NCI-H526 treated with DMSO at 0.1 percent for 48 hours (cell line): ENCODE data around the gene GAS6.
"Not testable (repeated sequence)": the region's sequence is repeated elsewhere in the genome, so short reads cannot be mapped to it uniquely, and the experiment has no call there.

Source experiments
- DNase-seq: peaks from one replicate; lab custom pipeline; 2025; lab: John Stamatoyannopoulos, UW

Gene GAS6

DNA sequence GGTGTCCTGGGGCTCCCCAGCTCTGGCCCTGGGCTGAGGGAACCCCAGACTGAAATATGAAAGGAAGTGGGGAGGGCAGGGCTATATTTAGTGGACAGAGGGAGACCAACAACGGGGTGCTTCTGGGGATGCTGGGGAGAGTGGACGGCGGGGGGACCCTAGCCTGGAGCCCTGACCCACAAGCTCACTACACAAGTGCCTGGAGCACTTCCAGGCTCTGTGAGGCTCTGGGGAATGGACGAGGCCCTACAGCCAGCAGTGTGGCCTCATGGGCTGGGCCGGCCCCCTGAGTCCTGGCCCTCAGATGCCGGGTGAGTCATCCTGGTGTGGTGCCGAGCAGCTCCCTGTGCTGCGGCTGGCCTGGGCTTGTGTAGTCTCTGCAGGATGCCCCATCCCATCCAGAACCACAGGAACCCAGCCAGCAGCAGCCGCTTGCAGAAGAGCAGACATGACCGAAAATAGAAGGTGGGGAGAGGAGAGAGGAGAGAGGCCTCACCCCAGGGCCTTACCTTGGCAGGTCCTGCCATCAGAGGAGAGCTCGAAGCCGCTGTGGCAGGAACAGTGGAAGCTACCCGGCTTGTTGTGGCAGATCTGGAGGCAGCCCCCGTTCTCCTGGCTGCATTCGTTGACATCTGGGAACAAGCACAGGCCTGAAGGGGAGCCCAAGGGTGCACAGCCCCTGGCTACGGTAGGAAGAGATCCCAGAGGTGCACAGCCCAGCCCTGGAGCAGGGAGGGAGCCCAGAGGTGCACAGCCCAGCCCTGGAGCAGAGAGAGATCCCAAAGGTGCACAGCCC, 26.1 kb downstream of the GAS6 start:
- no peak for DNase-seq

DNA sequence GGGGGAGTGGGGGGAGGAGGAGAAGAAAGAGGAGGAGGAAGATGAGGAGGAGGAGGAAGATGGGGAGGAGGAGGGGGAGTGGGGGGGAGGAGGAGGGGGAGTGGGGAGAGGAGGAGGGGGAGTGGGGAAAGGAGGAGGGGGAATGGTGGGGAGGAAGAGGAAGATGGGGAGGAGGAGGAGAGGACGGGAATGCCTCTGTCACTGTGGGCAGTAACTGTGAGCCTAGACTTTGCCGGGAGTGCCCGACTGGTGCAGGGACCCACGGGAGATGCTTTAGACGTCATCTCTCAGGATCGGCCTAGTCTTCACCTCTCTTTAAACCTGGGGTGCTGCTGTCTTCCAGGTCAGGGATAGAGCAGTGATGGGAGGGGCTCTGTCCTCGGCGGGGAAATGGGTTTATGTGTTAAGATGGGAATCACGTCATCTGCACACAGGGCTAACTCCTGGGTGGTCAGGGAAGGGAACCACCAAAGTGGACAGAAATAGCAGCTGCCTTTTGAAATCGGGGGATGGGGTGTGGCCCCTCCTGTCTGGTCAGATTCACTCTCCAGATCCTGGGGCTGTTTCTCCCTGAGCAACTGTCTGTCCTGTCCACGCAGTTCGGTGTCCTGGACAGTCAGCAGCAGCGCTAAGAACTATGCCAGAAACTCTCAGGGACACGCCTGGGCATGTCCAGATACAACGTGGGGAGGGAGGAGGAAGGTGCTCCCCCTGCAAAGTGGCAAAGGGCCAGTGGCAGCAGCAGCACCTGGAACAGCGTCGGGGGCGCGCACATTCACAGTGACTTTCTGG, 26.9 kb downstream of the GAS6 start:
- DNase-seq: peak; percentile 33

DNA sequence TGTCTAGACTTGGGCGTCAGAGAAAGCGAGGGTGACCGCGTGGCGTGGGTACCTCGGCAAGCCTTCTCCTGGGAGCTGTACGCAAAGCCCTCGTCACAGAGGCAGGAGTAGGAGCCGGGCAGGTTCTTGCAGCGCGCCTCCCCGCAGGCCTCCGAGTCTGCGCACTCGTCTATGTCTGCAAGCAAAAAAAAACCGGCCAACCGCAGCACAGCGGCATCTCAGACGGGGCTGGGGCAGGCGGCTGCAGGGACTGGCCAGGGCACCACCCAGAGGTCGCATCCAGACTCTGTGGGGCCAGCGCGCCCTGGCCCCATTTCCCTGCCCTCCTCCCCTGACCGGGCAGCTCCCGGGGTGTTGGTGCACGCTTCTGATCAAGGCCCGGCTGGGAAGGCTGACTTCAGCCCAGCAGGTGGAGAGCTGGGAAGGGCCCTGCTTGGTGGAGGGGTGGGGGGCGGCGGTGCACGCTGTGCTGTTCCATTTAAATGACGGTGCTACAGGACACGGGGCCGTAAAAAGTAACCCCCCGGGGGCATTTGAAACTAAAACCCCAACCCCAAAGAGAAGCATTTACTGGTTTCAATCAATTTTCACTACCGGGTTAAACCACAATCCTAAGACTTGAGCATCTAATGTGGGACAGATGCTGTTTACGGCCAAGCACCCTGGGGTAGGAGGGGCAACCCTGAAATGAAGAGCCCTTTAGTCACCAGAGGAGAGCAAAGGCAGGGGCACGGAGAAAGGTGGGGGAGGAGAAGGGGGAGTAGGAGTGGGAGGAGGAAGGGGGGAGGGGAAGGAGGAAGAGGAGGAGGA, 28.2 kb downstream of the GAS6 start:
- peak; percentile 54 for DNase-seq

DNA sequence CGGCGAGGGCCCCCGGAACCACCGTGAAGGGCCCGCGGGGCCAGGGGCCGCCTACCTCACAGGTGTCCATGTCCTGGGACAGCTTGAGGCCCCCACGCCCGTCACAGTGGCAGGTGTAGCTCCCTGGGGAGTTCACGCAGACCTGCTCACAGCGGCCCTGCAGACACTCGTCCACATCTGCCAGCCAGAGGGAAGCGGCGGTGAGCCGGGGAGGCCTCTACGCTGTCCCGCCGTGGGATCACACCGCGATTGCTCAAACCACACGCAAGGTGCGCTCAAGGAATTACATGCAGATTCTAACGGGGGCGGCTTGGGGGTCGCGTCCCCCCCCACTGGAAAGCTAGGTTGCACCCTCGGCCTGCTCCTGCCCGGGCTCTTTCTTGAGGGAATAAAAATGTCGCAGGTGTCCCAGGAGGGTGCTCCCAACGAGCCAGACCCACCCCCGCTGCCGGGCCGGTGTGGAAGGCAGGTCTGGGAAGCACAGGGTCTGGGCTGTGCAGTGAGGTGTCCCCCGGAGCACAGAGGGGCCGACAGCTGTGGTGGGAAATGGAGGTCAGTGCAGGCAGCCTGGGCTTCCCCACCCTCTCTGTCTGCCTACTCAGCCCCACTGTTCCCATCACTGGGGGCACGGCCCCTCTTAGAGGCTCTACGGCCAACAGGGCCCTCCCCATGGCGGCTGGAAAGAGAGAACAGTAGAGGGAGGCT, 29.2 kb downstream of the GAS6 start:
- no peak for DNase-seq

DNA sequence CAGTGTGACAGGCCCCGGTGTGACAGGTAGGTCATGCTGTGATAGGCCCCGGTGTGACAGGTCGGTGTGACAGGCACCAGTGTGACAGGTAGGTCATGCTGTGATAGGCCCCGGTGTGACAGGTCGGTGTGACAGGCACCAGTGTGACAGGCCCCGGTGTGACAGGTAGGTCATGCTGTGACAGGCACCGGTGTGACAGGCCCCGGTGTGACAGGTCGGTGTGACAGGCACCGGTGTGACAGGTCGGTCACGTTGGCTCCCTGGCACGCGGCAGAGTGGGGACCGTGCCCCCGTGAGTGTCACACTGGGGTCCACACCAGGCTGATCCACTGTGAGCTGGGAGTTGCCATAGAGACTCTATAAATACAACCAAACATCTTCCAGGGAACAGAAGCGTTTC, 29.9 kb downstream of the GAS6 start:
- DNase-seq: not testable (repeated sequence)

DNA sequence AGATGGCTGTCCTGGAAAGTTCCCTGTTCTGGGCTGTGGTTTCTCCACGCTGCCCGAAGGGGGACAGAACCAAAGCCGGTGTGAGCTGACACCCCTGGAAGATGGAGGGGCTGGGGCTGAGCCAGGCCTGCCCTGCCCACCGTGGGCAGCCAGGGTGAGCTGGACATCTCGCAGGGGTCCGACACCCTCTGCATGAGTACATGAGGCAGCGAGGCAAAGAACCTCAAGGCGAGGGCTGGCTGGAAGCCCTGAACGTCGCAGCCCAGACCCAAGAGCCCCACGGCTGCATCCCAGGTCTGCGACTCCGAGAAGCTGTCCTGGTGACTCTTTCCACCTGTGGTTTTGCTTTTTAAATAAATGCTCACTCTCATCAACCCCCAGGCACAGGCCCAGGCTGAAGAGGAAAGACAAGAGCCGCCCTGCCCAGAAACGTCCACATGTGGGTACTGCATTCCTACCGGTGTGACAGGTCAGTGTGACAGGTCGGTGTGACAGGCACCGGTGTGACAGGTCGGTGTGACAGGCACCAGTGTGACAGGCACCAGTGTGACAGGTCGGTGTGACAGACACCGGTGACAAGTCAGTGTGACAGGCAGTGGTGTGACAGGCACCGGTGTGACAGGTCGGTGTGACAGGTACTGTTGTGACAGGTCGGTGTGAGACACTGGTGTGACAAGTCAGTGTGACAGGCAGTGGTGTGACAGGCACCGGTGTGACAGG, 30.6 kb downstream of the GAS6 start:
- no peak for DNase-seq

DNA sequence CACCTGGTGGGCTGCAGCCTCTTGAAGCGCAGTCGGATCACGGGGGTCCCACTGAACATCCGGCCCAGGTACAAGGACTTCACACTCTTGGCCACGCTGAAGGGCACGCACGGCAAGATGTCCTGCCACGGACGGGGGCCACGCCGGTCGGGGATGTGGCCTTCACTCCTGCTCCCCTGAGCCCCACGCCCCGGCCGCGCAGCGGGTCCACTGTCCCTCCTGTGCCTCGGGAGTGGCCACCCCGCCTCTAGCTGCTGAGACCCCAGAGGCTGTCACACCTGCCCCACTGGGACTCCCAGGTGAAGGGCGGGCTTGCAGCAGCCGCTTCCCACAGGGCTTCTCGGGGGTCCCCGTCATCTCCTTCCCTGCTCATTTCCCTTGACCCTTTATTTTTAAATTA, 31.2 kb downstream of the GAS6 start:
- DNase-seq: no peak

DNA sequence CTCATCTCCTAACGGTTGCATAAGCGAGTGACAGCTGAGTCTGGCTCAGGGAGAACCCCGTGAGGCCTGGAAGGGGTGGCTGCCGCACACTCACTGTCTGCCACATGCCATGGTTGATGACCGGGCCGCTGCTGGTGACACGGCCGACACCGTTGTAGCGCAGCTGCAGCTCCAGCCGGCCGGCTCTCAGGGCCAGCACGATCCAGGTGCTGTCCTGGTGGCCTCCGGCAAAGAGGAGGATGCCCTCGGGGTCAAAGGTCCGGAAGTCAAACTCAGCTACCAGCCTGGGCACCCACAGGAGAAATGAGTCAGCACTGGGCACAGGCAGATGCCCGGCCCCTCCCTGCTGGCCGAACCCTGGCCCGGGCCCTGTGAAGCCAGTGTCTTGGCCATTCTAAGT, 31.7 kb downstream of the GAS6 start:
- DNase-seq: no peak

DNA sequence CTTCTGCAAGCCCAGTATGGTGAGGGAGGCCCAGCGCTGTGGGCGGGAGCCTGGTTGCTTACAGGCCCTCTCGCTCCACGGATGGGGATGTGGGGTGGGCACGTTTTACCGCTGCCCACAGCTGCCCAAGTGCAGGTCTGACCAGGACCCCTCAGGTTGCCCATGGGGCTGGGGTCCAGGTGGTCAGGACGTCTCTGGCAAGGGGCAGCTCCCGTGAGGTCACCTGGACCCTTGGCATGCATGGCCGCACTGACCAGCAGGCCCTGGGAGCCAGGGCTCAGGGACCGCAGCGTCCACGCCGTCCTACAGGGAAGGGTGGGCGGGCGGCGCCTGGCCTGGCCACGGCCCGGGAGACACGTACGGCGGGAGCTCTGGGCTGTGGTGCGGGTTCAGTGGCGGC, 32.8 kb downstream of the GAS6 start:
- no peak for DNase-seq

DNA sequence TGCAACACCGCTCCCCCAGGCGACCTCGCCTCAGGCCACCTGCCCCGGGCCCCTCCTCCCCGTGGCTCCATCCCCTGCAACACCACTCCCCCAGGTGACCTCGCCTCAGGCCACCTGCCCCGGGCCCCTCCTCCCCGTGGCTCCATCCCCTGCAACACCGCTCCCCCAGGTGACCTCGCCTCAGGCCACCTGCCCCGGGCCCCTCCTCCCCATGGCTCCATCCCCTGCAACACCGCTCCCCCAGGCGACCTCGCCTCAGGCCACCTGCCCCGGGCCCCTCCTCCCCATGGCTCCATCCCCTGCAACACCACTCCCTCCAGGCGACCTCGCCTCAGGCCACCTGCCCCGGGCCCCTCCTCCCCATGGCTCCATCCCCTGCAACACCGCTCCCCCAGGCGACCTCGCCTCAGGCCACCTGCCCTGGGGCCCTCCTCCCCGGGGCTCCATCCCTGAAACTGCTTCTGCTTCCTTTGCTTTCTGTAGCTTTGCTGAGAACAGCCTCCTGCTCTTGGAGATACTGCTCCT, 33.4 kb downstream of the GAS6 start:
- DNase-seq: not testable (repeated sequence)

DNA sequence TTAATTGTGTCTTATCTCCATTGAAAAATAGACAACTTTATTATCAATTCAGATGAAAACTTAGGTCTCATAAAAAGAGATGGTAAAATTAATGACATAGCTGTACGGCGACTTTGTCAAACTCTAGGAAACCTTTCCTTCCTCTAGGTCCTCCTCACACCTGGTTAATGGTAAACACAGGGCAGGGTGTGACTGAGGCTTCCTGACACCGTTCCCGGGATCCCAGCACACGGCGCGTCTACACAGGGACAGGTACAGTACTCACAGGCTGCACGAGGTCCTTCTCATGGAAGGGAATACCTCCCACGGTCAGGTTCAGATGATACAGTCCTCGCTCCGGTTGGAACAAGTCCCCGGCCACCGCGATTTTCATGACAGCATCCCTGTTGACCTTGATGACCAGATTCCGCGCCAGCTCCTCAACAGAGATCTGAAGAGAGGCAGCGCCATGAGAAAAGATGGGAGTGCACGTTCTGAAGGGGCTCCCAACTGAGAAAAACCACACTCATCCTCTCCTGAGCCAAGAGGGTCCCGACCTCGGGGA, 35.5 kb downstream of the GAS6 start:
- no peak for DNase-seq

DNA sequence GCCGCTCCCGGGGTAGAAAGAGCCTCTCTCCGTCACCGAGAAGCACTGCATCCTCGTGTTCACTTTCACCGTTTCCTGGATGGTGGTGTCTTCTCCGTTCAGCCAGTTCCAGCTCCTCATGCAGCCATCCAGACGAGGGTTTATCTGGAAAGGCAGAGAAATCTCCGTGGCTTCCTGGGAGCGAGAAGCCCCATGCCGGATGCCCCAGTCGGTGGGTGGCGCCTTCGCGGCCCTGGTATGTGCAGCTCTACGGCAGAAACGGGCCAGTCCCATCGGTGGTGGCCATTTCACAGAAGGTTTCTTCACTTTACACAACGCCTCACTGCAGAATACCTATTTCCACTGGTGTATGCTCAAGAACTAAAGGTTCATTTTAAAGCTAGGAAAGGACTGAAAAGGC, 36.9 kb downstream of the GAS6 start:
- DNase-seq: no peak

DNA sequence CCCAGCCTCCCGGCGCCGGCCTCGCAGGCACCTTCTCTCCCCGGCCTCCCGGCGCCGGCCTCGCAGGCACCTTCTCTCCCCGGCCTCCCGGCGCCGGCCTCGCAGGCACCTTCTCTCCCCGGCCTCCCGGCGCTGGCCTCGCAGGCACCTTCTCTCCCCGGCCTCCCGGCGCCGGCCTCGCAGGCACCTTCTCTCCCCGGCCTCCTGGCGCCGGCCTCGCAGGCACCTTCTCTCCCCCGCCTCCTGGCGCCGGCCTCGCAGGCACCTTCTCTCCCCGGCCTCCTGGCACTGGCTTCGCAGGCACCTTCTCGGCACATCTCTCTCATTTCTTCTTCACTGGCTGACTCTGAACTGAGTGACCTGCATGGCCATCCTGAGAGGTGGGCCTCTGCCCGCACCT, 37.4 kb downstream of the GAS6 start:
- DNase-seq: not testable (repeated sequence)

DNA sequence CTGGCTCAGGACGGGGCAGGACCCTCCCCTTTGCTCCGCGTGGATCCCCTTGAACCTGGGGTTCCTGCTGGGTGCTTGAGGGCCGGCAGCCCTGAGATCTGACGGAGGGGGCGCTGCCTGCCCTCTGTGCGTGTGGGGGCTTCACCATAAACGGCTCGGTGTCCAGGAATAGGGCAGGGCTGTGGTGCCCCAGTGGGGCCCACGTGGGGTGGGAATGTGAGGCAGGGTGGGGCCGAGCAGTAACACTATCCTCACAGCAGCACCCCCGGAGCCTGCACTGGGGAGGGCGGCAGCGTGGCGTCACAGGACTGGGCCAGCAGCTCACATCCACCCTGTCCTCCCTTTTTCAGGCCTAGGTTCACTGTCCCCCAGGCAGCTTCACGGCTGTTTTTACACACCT, 38.0 kb downstream of the GAS6 start:
- DNase-seq: no peak

DNA sequence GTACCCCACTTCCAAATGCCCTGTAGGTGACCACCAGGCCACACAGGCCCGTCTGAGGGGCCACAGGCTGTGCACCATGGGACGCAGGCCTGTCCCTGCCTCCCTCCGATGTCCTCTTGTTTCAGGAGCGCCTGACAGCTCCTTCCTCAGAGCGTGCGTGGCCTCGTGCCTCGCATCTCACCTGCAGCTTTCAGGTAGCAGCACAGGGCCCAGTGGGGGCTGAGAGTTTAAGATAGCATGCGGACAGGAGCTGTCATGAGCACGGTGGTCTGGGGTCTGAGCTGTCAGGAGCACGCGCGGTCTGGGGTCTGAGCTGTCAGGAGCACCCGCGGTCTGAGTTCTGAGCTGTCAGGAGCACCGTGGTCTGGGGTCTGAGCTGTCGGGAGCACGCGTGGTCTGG, 40.1 kb downstream of the GAS6 start:
- no peak for DNase-seq

DNA sequence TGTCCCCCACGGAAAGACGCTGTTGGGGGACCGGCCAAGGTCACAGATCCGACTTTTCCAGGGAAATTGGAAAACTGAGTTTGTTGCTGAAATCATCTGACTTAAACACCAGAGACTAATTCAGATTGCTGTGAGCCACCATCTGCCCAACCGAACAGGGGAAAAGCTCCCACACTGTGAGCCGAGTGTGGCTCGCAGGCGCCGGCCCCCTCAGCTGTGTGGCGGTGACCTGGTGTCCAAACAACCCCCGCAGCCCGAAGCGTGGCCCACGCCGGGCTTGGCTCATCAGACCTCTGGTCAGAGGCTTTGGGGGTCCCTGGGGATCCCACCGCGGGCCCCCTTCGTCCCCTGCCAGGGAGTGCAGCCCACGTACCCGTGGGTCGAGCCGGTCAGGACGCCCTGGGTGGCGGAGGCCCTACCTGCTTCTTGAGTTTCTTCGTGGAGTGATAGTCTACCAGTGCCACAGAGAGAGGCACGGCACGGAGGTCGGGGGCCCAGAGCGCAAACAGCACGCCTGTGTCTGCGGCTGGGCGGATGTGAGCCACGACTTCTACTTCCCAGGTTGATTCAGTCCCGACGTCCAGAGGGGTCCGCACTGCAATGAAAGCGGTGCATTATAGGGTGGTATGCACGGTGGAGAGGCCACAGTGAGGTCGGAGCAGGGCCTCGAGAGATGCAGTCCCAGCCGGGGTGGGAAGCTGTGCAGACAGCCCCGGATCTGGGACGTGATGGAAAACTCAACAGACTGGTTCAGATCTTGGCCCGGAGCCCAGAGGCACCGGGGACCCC, 40.7 kb downstream of the GAS6 start:
- no peak for DNase-seq

DNA sequence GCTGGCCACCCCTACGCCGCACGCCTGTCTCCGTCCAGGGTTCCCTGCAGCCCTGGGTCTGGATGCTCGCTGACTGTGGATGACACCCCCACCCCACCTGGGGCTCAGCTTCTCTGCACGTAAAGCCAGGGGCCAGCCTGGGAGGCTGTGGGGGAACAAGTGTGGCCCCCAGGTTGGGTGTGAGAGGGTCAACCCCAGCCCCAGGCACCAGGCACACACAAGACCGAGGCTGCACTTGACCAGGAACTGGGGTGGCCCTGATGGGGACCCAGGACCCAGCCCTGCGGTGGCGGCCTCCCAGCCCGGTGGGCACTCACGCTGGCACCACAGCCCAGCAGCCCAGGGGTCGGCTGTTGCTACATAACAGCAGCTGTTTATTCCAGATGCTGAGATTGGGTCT, 41.6 kb downstream of the GAS6 start:
- no peak for DNase-seq

DNA sequence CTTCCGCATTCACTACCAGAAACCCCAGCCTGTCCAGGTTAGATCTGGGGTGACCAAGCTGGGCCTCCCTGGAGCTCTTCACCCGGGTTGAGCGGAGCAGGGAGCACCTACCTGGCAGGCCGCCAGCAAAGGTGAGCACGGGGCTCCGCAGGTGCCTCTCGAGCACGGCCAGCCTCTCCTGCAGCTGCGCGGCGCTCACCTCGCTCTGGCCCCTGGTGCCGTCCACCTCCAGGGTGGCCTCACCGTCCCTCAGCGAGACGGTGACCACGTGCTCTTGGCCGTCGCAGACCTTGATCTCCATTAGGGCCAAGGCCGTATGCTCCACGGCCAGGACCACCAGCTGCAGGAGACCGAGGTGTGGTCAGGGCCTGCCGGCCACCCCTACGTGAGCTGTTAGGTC, 42.0 kb downstream of the GAS6 start:
- DNase-seq: no peak

DNA sequence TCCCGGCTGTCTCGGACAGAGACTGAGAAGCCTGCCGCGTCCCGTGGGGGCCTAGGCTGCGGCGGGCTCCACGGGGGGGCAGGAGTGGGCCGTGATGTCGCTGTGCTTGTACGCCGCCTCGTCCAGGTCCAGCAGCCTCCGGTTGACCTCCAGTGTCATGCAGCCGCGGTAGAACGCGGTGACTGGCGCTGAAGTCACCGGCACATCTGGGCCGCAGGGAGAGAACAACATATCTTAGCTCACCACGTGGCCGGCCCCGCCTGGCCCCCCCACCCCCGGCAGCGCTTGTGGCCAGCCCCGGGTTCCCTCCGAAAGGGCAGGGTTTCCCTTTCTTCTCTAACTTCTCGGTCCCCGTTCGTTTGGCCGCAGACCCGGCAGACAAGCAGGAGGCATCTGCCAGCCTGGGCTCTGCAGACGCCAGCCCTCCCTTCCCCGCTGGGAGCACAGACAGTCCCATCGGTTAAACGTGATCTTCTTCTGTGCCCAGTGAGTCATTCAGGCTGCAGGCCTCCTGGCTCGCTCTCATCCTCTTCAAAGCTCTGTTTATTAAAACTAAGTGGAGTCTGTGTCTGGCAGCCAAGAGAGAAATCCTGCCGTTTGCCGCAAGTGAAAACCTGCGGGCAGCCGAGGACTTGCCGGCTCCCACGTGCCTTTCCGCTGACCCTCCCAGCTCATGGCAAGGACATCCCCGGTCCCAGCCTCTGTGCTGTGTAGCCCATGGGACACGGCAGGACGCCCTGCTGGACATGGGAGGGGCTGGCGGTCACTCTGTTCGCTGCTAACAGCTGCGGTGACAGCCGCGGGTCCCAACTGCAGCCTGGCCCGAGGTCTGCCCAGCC, 42.8 kb downstream of the GAS6 start:
- DNase-seq: peak; percentile 15
